Panc1 (cell line): Measurements from ENCODE around the gene DNPH1. TPM values are rescaled to one million over a fixed set of nuclear protein-coding genes. Genes with fewer than 3 reads are reported as not detected.

ENCODE experiments used
- ATAC-seq: fragments of 200-7000 bp; cut with Tn5 transposase; 2 replicates; pipeline ENCODE4 v1.9.1; 2020; ENCODE audit warnings: mild to moderate bottlenecking, moderate library complexity
- BruUV-seq: library from RNA; stranded (reverse); fragments of 400-500 nt; replicated peaks from 2 replicates; lab custom pipeline; 2021; lab: Mats Ljungman, UMichigan
- CTCF ChIA-PET: fragments of 300-600 bp; sonication (Branson Sonifier 250); formaldehyde crosslinking; loops from one replicate; lab custom pipeline; 2022; ENCODE audit warnings: antibody characterized with exemption; lab: Charles Lee
- POLR2A ChIA-PET: fragments of 300-600 bp; sonication (Branson Sonifier 250); formaldehyde crosslinking; loops from one replicate; lab custom pipeline; 2022; ENCODE audit warnings: antibody characterized with exemption; lab: Charles Lee
- DNase-seq: peaks from one replicate; pipeline ENCODE4 v3.0.0-alpha.2; 2010; ENCODE audit warnings: low read depth, low spot score
- H3K27ac ChIP-seq: 2 replicates; pipeline ENCODE4 v1.5.1; 2011; ENCODE audit warnings: mild to moderate bottlenecking, low read length, inconsistent platforms
- H3K27me3 ChIP-seq: fragments of 200-500 bp; sonication (Bioruptor generic); 2 replicates; pipeline ENCODE4 v1.6.0; 2014; ENCODE audit warnings: low read length, inconsistent platforms; ENCODE audit not compliant: control insufficient read depth, insufficient read depth
- H3K36me3 ChIP-seq: fragments of 200-500 bp; sonication (Bioruptor generic); 2 replicates; pipeline ENCODE4 v1.5.1; 2014; ENCODE audit warnings: inconsistent platforms, mild to moderate bottlenecking, low read length, moderate library complexity; ENCODE audit not compliant: control insufficient read depth, insufficient read depth
- H3K4me1 ChIP-seq: 2 replicates; pipeline ENCODE4 v1.5.1; 2011; ENCODE audit warnings: inconsistent platforms, mild to moderate bottlenecking, low read length, moderate library complexity; ENCODE audit not compliant: control insufficient read depth, insufficient read depth
- H3K4me3 ChIP-seq, 2 experiments: 2 replicates each; pipeline ENCODE4 v1.5.1; 2011 to 2012; ENCODE audit warnings: low read depth in 2 of 2, low read length in 2 of 2, mild to moderate bottlenecking in 2 of 2, inconsistent platforms in 1 of 2, moderate library complexity in 1 of 2
- H3K9me3 ChIP-seq: fragments of 200-500 bp; sonication (Bioruptor generic); 2 replicates; pipeline ENCODE4 v1.5.1; 2014; ENCODE audit warnings: low read depth, mild to moderate bottlenecking, inconsistent platforms, low read length, moderate library complexity; ENCODE audit not compliant: control insufficient read depth, insufficient read depth
- CTCF ChIP-seq: fragments of 450-650 bp; IDR thresholded peaks from 2 replicates; pipeline ENCODE4 v1.5.1; 2017; ENCODE audit warnings: mild to moderate bottlenecking
- POLR2AphosphoS5 ChIP-seq: IDR thresholded peaks from 2 replicates; pipeline ENCODE4 v1.6.1; 2012; ENCODE audit warnings: mild to moderate bottlenecking, low read depth, low read length, moderate library complexity
- SIN3A ChIP-seq: IDR thresholded peaks from 2 replicates; pipeline ENCODE4 v1.6.1; 2012; ENCODE audit warnings: low read depth, mild to moderate bottlenecking, low read length, moderate library complexity, borderline replicate concordance; ENCODE audit not compliant: insufficient read depth
- TCF7L2 ChIP-seq: IDR thresholded peaks from 2 replicates; pipeline ENCODE4 v1.6.1; 2011; ENCODE audit warnings: mild to moderate bottlenecking, low read depth, low read length, inconsistent platforms
- in situ Hi-C: cut with HindIII; loops from 2 replicates; pipeline ENCODE4 v1.10.0; 2016; ENCODE audit warnings: low sequenced_read_pairs, low pct_unique_long_range_greater_than_20kb
- intact Hi-C: fragments of 100-400 bp; cut with micrococcal nuclease; formaldehyde crosslinking; loops from one replicate; pipeline ENCODE4 v1.10.0; 2022; ENCODE audit not compliant: unreplicated experiment
- total RNA-seq: library from RNA; stranded (reverse); gene quantifications from one replicate; pipeline ENCODE4 v1.2.1, GENCODE V29; 2021; ENCODE audit not compliant: unreplicated experiment
- TF ChIP-seq, protein P1 (sequence below), 2 experiments: IDR thresholded peaks; 2 replicates each; pipeline ENCODE4 v1.6.1; 2011 to 2012; ENCODE audit warnings: low read depth in 2 of 2, control low read depth in 1 of 2, low read length in 1 of 2, mild to moderate bottlenecking in 1 of 2, moderate library complexity in 1 of 2; ENCODE audit not compliant: insufficient read depth in 1 of 2

Gene DNPH1
- total RNA-seq, 1 experiment from 2014 or later: 67.3 TPM

GRCh38 chr6:43255408-43256054 is 26.2 kb upstream of the DNPH1 start:
- no peak for ATAC-seq
- in situ Hi-C loops: no loop called here

GRCh38 chr6:43254846-43255245 is 25.6 kb upstream of the DNPH1 start:
- POLR2A ChIA-PET: no interaction called here
- TF ChIP-seq CTCF (no peak), TCF7L2 (no peak), SIN3A (no peak)

More at GRCh38 chr6:43255408-43256054, 26.2 kb upstream of the DNPH1 start:
- ChIA-PET CTCF (interaction anchor here (0.7 kb wide), 1 partner anchor 224 kb away, joined by 3 read pairs; no protein-coding TSS in a partner anchor), POLR2A (no interaction called here)
- TF ChIP-seq, protein P1, sequence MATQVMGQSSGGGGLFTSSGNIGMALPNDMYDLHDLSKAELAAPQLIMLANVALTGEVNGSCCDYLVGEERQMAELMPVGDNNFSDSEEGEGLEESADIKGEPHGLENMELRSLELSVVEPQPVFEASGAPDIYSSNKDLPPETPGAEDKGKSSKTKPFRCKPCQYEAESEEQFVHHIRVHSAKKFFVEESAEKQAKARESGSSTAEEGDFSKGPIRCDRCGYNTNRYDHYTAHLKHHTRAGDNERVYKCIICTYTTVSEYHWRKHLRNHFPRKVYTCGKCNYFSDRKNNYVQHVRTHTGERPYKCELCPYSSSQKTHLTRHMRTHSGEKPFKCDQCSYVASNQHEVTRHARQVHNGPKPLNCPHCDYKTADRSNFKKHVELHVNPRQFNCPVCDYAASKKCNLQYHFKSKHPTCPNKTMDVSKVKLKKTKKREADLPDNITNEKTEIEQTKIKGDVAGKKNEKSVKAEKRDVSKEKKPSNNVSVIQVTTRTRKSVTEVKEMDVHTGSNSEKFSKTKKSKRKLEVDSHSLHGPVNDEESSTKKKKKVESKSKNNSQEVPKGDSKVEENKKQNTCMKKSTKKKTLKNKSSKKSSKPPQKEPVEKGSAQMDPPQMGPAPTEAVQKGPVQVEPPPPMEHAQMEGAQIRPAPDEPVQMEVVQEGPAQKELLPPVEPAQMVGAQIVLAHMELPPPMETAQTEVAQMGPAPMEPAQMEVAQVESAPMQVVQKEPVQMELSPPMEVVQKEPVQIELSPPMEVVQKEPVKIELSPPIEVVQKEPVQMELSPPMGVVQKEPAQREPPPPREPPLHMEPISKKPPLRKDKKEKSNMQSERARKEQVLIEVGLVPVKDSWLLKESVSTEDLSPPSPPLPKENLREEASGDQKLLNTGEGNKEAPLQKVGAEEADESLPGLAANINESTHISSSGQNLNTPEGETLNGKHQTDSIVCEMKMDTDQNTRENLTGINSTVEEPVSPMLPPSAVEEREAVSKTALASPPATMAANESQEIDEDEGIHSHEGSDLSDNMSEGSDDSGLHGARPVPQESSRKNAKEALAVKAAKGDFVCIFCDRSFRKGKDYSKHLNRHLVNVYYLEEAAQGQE (IDR thresholded peaks at IDR 0.05; ENCODE audit: insufficient read depth in 1 of 2, low read depth in 2 of 2, low read length in 1 of 2): no peak
- TF ChIP-seq TCF7L2 (no peak), CTCF (no peak), SIN3A (no peak), POLR2AphosphoS5 (no peak)
- Histone ChIP-seq H3K36me3 (no peaks in the 10 kb centered on the region), H3K9me3 (no peaks in the 10 kb centered on the region), H3K4me1 (no peaks in the 10 kb centered on the region; the same call in 1 of the 2 replicates), H3K27me3 (no peaks in the 10 kb centered on the region), H3K27ac (no peak overlapping the region), H3K4me3 (no peak overlapping the region)
- no TSS peak for BruUV-seq
- no peak for DNase-seq
- intact Hi-C loops: no loop called here

More at GRCh38 chr6:43254846-43255245, 25.6 kb upstream of the DNPH1 start:
- in situ Hi-C loops: no loop called here
- ATAC-seq (no peak), DNase-seq (no peak)
- CTCF ChIA-PET: no interaction called here
- intact Hi-C loops: no loop called here
- BruUV-seq: no TSS peak
- Histone ChIP-seq H3K27me3 (no peaks in the 10 kb centered on the region), H3K4me3 (no peak overlapping the region), H3K9me3 (no peaks in the 10 kb centered on the region), H3K4me1 (no peaks in the 10 kb centered on the region; the same call in 1 of the 2 replicates), H3K27ac (no peak overlapping the region), H3K36me3 (no peaks in the 10 kb centered on the region)
